ENCODE measurements around the gene ZG16. TPM values are rescaled to one million over a fixed set of nuclear protein-coding genes. Genes with fewer than 3 reads are reported as not detected.
A peak's percentile ranks its signal among the peaks of the same experiment; 100 is the strongest.

ZG16 gene
- total RNA-seq, 1 donor from 2014 or later = not detected

GRCh38 chr16:29810699-29811169 is 32.7 kb downstream of the ZG16 start:
- Mint-ChIP-seq H3K27ac (peak overlapping the region; percentile 88), H3K27me3 (peaks cover 14% of the 10 kb centered on the region), H3K9me3 (ENCODE audit: low read depth) (no peaks in the 10 kb centered on the region), H3K36me3 (ENCODE audit: insufficient read depth) (peaks cover 8% of the 10 kb centered on the region), H3K4me3 (ENCODE audit: low read depth) (peak overlapping the region; percentile 57), H3K4me1 (ENCODE audit: low read depth) (peaks cover 27% of the 10 kb centered on the region)
- no peak for TF ChIP-seq CTCF (IDR thresholded peaks at IDR 0.05; ENCODE audit: unreplicated experiment)
- no peak for DNase-seq (ENCODE audit: low spot score, unreplicated experiment)

GRCh38 chr16:29811170-29811895 is 33.3 kb downstream of the ZG16 start:
- peak overlapping the region; percentile 57 for H3K4me3 Mint-ChIP-seq (ENCODE audit: low read depth)
- peaks cover 28% of the 10 kb centered on the region for H3K4me1 Mint-ChIP-seq (ENCODE audit: low read depth)

DNA sequence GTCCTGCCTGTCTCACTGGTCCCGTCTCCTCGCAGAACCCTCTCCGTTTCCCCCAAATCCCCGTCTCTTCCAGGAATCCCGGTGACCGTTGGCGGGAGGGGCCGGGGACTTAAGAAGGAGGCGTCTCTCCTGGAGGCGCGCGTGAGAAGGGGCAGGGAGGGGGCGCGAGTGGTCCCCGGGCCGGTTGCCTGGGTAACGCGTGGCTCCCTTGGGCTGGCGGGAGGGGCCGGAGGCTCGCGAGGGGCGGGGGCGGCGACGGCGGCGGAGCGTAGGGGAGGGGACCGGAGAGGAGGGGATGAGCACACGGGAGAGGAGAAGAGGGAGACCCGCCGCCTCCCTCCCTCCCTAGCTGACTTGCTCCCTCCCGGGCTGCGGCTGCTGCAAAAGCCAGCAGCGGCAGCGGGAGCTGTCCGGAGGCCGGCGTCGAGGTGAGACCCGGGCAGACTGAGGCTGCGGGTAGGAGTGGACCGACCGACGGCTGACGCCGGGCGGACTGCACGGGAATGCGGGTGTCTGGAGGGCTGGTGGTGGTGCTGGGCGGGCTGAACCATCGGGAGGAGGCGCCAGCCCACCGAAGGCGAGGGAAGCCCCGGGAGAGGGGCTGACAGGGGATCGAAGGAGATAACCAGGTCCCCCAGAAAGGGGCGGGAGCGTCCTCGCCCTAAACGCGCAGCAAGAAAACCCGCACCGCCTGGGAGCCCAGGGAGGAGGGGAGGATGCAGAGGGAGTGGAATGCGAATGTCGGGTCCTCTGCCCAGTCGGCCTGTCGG is 34.0 kb downstream of the ZG16 start, which contains the start of gene PRRT2:
TSS of gene PRRT2 (plus strand) at position 298 of the 770 bp plus-strand sequence. CDS start 862 bp downstream, outside the sequence.
- TF ChIP-seq CTCF (IDR thresholded peaks at IDR 0.05; ENCODE audit: unreplicated experiment) = no peak
- Mint-ChIP-seq H3K36me3 (ENCODE audit: insufficient read depth) (peaks cover 9% of the 10 kb centered on the region), H3K4me1 (ENCODE audit: low read depth) (peaks cover 32% of the 10 kb centered on the region), H3K9me3 (ENCODE audit: low read depth) (no peaks in the 10 kb centered on the region), H3K4me3 (ENCODE audit: low read depth) (peak within 1 kb of the TSS; percentile 59), H3K27me3 (peaks cover 14% of the 10 kb centered on the region), H3K27ac (peak within 1 kb of the TSS; percentile 88)
- no peak for DNase-seq (ENCODE audit: low spot score, unreplicated experiment)

More at GRCh38 chr16:29811170-29811895, 33.3 kb downstream of the ZG16 start:
- Mint-ChIP-seq H3K27me3 (peaks cover 14% of the 10 kb centered on the region), H3K27ac (peak overlapping the region; percentile 88), H3K9me3 (ENCODE audit: low read depth) (no peaks in the 10 kb centered on the region), H3K36me3 (ENCODE audit: insufficient read depth) (peaks cover 8% of the 10 kb centered on the region)
- TF ChIP-seq CTCF (IDR thresholded peaks at IDR 0.05; ENCODE audit: unreplicated experiment) = no peak
- peak; percentile 75 for DNase-seq (ENCODE audit: low spot score, unreplicated experiment)

GRCh38 chr16:29812754-29813643 is 34.9 kb downstream of the ZG16 start:
- H3K27me3 Mint-ChIP-seq = peaks cover 14% of the 10 kb centered on the region
- H3K4me1 Mint-ChIP-seq (ENCODE audit: low read depth) = peaks cover 33% of the 10 kb centered on the region
- peak overlapping the region; percentile 59 for H3K4me3 Mint-ChIP-seq (ENCODE audit: low read depth)
- TF ChIP-seq CTCF (IDR thresholded peaks at IDR 0.05; ENCODE audit: unreplicated experiment) = no peak
- peaks cover 10% of the 10 kb centered on the region for H3K36me3 Mint-ChIP-seq (ENCODE audit: insufficient read depth)
- H3K27ac Mint-ChIP-seq = no peak overlapping the region
- DNase-seq (ENCODE audit: low spot score, unreplicated experiment) = no peak
- no peaks in the 10 kb centered on the region for H3K9me3 Mint-ChIP-seq (ENCODE audit: low read depth)

All from progenitor cell of endocrine pancreas (in vitro differentiated cells).